Activated CD8-positive, alpha-beta memory T cell treated with anti-CD3 and anti-CD28 coated beads, Interleukin-2, amount 50 U/mL, for 1 hour (primary cell): Measurements from ENCODE around the gene ZNF280C.
A peak's percentile ranks its signal among the peaks of the same experiment; 100 is the strongest.

Experiments
- DNase-seq: peaks from one replicate; pipeline ENCODE4 v3.0.0-alpha.2; 2020; ENCODE audit errors: extremely low read depth

Gene ZNF280C

DNA sequence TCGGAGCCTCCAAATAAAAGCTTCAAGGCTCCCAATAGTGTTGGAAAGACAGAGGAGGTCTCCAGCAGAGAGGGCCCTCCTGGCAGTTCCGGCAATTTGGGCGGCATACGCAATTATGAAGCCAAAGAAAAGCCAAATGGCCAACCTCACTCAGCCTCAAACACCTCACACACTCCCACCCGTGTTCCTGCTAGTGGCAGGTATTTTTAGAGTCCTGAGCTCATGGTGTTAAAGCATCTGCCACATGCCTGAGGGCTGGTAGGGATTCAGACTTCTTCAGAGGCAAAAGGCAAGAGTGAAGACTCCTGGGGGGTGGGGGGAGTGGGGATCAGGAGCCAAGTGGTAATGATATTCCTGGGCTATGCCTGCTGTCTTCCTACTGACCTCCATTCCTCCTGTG, 89.5 kb downstream of the ZNF280C start:
- DNase-seq: no peak

DNA sequence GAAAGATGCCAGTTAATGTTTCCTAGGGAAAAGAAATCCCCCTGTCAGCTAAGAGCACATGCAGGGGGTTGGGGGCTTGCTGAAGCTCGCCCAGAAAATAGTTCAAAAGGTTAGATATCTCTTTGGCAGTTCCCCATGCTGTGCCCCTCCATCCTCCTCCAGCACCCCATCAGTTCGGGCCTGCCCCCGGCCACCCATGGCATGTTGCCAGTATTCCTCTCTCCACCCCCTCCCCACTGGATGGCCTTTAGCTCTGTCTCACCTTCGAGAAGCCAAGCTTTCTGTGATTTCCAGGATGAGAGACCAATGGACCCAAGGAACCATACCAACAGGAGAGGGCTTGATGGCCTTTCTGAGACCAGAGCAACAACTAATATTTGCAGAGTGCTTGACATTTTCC, 91.8 kb downstream of the ZNF280C start:
- no peak for DNase-seq

DNA sequence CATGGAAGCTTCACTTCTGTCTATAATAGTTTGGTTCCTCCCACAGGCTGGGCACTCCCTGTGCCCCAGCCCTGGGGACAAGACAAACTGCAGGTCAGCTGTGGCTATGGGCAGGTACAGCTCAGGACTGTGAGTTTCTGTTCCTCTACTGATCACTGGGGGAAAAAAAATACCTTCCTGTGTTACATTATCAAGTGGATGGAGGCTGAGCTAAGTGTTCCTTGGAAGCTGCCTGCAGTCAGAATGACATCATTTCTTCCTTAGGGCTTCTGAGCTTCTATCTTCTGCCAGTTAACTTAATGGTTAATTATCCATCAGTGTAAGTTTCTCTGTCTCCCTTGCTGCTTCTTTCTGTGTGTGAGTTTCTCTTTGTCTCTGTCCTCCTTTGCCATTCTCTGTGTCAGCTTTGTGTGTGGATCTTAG, 92.3 kb downstream of the ZNF280C start:
- no peak for DNase-seq

DNA sequence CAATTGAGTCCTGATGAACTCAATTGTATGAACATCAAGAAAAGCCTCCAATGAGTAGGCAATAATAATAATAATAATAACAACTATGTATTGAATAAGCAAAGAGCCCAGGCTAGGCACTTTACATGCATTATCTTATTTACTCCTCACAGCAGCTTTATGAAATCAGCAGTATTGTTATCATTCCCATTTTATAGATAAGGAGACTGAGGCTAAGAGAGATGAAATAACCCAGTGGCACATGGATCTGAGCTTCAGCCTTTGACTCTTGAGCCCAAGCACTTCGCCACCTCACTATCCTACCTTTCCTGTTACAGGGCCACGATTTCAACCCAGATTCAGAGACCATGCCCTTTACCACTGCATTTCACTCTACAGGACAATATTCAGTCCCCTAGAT, 93.8 kb downstream of the ZNF280C start:
- no peak for DNase-seq

DNA sequence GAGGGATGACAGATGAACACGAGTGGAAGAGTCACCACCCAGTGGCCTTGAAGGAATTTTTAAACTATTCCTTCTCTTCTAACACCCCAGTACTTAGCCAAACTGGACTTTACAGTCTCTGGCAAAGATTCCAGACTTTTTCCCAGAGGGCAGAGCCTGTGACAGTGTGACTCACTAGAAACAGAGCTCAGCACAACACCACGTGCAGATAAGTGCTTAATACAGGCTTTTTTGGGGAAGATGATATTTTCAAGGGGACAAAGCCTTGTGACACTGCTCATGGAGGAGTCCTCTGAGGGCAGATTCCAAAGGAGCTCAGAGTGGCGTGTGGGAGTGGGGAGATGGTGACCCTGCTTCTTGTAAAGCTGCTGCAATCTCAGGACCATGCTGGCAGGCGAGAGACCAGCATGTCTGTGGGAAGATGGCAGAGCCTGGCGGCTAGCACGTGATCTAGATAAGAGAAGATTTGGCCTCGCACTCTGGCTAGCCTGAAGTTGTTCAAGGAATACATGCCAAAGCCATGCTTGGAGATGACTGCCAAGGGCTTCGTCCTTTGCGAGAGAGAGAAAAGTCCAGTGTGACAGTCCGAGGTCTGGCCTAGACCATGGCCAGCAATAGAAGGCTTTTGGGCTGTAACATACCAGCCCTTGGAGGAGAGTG, 94.5 kb downstream of the ZNF280C start:
- DNase-seq: no peak

DNA sequence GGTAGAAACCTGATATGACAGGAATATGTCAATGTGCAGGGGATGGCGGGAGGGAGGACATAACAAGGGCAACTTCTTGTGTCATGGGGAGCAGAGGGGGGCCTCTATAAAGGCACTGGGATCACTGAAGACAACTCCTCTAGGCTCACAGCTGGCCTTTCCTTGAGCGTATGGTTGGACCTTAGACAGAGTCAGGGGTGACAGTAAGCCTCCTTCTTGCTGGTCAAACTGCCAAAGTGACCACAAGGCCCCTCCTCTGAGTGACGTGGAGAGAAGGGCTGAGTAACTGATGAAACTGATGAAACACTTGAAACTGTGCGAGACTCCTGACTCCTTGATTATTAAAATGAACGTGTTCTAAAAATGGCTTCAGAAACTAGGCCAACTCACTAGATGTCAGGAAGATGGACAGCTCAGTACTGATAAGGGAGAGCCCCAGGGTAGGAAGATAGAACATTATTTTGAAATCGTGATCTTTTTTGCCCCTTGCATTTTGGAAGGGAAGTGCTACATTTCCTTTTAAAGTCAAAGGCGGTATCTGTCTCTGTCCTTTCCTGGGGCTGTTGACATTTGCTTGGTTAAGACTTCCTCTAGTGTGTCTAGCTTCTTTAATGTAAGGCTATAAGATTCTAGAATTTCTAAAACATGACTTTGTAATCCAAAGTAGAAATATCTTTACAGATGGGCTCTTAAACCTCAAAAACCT, 95.4 kb downstream of the ZNF280C start:
- no peak for DNase-seq

DNA sequence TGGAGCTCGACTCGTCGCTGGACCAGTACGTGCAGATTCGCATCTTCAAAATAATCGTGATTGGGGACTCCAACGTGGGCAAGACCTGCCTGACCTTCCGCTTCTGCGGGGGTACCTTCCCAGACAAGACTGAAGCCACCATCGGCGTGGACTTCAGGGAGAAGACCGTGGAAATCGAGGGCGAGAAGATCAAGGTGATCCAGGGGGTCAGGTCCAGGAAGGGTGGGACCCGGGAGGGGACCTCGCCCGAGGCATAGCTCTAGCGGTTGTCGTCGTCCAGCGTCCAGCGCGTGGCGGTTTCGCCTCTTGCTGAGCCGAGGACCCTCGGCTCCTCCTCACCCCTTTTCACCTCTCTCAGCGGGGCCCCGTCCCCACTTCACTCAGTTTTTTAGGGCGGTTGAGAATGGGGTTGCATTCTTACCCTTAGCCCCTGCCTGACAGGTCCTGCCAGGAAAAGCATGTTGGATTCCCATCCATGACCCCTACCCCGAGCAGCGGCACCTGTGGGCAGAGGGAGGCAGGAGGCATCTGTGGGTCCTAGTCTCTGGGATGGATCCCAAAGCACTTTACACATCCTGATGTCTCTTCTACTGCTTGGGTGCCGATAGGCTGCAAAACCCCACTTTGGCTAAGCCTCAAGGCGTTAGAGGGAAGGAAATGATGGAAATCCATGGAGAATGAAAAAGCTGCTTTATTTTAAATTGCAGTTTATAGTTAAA, 96.4 kb downstream of the ZNF280C start:
- no peak for DNase-seq

DNA sequence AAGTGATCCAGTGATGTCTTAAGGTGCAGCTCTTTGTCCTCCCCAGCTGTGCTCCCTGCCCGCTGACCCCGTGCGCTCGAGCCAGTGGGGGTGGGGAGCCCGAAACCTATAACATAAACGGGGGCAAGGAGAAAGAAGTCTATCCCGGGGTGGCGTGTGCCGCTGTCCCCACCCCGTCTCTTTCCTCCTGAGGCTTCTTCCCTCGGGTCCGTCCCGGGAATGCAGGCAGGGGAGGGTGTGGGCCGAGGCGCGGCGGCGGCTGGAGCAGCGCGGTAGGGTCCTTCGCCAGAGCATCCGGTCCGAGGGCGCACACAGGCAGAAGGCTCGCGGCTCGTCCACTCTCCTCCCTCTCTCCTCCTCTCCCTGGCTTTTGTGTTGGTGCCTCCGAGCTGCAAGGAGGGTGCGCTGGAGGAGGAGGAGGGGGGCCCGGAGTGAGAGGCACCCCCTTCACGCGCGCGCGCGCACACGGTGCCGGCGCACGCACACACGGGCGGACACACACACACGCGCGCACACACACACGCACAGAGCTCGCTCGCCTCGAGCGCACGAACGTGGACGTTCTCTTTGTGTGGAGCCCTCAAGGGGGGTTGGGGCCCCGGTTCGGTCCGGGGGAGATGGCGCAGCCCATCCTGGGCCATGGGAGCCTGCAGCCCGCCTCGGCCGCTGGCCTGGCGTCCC, 97.1 kb downstream of the ZNF280C start, which contains the start of gene RAB33A:
Gene RAB33A (plus strand): TSS at position 517 of the 681 bp plus-strand sequence. CDS start 101 bp downstream, at position 618.
- no peak for DNase-seq

DNA sequence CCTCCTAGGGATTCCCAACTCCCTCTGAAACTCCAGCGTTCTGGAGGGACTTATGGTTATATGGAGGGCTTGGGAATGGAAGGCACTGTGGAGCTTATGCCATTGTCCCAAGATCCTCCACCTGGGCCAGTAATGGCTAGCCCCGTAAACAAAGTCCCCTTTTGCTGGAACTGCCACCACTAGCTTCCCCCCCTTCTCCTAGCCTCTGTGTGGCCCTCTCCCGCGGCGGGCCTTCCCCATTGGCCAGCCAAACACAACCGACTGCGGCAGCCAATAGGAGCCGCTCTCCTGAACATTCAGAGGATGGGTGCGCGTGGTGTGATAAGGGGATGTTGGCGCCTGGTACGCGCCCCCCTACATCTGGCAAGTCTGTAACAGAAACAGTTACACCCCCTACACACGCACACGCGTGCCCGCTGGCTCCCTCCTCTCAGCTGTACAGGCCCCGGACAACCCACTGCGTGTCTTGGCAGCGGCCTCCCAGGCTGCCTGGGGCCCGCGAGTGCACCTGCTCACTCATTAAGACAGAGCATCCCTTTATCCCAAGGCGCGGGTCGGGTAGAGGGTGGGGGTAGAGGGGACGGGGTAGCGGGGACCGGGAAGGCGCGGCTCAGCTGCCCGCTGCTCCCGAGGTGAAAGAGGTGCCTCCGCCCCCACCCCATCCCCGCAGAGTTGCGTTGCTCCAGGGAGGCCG, 97.8 kb downstream of the ZNF280C start:
- DNase-seq: peak; percentile 30

DNA sequence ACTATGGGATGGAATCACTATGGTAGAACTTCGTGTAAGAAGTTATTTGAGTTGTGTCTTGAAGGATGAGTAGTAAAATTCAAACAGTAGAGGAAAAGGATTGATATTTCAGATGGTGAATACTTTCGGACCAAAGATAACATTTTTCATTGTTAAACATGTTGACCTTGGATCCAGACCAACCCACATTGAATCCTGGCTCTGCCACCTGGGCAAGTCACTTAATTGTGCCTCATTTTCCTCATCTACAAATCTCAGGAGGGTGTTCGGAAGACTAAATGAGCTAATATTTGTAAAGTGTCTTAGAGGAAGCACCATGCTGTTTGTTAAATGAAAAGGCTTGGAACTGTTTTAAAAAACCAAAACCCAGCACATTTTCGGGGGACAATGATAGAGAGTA, 101.7 kb downstream of the ZNF280C start:
- no peak for DNase-seq

DNA sequence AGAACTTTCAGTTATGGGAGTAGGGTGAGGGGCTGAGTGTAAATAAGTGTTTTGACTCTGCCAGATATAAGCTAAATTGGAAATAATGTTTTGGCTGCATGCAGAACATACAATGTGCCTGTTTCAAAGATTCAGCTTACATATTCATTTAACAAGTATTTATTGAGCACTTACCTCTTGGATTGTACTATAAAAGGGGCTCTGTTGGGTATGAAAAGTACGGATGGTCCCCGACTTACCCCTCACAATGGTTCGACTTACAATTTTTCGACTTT, 102.3 kb downstream of the ZNF280C start:
- no peak for DNase-seq

DNA sequence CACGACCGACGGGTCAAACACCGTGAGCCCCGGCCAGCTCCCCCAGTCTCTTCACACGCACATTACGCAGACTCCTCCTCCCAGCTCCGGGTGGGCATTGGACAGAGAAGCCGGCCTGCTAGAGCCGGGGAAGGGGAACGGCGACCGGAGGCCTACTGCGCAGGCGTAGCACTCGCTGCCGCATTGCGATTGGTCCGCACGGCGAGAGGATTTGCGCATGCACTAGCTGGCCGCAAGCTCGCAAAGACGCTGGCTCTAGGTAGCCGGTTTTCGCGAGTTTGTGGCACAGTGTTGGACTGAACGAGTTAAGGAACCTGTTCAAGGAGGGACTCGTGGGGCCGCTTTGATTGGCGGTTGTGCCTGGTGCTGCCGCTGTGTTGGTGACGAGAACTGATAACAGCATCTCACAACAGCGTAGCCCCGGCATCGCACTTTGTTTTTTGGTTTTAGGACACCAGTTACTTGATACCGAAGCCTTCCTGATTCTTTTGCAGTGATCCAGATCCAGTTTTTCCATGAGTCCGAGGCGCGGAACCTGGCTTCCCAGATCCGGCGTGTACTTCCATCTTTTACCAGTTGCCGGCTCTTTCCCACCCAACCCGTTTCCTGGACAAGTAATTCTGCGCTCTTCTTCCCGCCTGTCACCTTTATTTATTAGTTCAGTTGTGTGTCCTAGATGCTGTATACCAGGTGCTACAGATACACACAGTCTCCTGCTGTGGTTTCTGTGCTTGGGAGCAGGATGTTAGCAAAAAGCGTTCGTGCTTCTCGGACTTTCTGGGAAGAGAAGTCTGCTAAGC, 102.8 kb downstream of the ZNF280C start, which contains the start of gene AIFM1:
Gene AIFM1 (minus strand): TSS at position 139 of the 800 bp plus-strand sequence. CDS start 185 bp downstream, outside the sequence.
- peak; percentile 71 for DNase-seq

DNA sequence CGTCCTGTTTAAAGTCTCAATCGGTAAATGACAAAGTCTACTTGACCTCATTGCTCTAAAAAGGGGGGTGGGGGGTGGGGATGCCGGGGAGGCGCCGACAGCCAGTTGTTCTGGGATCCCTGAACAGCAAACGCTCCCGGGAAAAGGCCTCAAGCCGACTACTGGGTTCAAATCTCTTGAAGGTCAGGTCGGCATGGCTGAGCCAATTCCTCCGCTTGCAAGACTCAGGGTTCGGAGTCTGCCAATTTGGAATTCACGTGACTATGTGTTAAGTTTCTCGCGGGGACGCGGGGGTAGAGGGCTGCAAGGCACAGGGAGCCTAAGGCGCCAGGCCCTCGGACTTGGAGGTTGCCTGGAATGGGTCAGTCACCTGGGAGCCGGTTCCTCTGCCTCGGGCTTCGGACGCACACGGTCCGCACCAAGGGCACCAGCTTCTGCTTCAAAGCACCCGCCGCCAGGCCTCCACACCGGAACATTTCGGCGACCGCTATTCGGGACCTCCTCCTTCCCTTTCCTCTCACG, 103.5 kb downstream of the ZNF280C start:
- no peak for DNase-seq

DNA sequence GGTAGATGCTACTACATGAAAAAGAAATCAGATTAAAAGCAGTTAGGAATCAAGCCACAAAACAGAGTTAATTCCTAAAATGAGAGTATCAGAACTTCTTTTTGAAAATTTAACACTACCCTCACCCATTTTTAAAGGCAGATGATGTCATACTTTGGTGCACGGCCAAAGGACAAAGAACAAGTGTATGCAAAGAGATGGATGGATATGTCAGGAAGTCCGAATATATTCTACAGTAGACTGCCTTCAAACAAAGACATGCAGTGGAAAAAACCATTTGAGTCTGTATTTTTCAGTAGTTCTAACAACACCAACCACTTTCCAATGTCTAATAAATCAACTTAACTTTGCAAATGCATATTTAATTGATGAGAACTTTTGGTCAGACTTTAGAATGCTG, 105.3 kb downstream of the ZNF280C start:
- no peak for DNase-seq

DNA sequence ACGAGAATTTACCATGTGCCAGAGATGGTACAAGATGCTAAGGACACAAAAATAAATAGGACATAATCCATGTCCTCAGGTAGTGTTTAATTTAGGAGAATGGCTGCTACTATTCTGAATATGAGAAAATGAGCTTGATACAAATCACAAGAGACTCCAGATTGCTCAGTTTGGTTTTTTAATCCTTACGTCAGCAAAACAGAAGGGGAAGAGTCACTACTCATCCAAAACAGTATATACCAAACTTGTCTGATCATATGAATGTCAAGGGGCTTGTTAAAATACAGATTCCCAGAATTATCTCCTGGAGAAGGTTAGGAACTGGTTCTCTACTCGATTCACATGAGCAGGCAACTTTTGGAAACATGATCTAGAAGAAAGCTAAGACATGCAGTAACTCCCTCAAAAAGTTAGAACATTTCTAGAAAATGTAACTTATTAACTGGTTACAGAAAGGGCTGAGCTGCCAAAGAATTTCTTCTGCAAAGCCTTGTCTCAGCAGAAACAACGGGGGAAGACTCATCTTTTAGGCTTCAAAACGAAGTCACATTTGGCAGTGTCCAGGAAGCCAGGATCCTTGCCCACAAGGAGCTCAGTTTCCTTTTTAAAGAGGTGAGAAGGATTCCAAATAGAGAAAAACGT, 106.5 kb downstream of the ZNF280C start:
- DNase-seq: no peak

DNA sequence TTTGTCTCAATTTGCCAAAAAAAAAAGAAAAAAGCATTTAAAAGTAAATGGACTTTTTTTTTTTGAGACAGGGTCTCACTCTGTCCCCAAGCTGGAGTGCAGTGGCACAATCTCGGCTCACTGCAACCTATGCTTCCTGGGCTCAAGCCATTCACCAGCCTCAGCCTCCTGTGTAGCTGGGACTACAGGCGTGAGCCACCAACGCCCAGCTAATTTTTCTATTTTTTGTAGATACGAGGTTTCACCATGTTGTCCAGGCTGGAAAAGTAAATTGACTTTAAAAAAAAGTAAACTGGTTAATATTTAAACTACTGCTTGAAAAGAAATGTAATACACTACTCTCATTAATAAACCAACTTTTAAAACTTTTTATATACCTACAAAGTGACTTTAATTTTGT, 108.9 kb downstream of the ZNF280C start:
- no peak for DNase-seq

DNA sequence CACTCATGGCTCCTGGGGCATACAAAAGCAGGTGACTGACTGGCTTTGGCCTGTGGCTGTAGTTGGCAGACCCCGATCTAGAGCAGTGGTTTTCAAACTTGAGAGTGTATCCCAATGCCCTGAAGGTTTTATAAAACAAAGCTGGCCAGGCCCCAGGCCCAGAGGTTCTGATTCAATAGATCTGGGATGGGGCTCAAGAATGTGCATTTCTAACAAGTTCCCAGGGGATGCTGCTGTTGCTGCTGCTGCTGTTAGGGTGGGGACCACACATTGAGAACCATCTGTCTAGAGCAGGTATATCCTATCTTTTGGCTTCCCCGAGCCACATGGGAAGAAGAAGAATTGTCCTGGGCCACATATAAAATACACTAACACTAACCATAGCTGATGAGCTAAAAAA, 110.4 kb downstream of the ZNF280C start:
- no peak for DNase-seq

DNA sequence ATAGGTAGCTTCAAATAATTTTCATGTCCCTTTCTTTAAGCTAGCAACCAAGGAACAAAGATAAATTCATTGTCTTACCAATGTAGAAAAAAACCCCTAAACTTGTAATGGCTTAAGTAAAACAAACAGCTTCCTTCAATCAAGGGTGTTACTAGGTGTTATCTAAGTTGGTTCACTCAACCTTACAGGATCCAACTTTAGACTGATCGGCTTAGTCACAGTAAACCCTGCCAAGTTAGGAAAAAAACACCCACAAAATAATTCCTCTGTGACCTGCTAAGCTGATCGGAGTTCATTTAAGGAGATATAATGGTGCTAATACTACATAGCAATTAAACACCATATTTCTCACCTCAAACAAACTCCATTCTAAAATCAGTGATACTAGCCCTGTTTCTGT, 113.1 kb downstream of the ZNF280C start:
- DNase-seq: no peak
